Smooth muscle cell of the brain vasculature (primary cell): ENCODE measurements around the gene NDUFS6.

Source experiments
- DNase-seq: peaks from one replicate; pipeline ENCODE4 v3.0.0-alpha.2; 2012; ENCODE audit warnings: low read depth, low spot score

Gene NDUFS6

DNA sequence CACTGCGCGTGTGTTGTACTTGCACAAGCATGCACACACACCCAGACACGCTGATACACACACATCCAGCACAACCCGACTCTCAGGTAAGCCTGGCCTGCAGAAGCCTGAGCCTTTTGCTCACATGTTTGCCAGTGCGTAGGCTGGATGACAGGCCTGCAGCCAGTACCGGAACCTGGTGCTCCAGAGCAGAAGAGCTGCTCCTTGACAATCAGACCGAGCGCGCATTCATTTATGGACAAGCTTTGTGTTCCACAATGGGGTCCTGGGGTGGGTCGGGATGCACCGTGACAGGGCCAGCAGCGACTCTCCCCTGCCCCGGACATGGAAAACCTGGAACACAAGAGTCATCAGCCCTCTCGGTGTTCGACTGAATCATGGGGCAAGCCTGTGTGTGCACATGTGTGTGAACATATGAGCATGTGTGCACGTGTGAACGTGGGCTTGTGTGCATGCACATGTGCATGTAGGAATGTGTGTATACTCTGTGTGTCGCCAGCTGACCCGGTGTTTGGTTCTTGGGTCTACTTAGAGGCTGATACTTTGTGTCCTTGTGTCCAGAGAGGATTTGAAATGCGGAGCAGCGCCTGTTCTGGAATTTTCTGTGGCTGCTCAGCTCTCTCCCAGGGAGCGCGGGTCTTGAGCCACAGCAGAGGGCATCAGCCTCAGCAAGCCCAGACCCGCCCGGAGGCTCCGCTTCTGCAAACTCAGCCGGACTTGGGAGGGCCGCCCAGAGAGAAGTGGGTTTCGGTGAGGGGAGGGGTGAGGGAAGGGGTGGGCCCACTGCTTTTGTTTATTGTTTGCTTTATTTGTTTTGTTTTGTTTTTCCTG is 49.3 kb downstream of the NDUFS6 start:
- DNase-seq: no peak

DNA sequence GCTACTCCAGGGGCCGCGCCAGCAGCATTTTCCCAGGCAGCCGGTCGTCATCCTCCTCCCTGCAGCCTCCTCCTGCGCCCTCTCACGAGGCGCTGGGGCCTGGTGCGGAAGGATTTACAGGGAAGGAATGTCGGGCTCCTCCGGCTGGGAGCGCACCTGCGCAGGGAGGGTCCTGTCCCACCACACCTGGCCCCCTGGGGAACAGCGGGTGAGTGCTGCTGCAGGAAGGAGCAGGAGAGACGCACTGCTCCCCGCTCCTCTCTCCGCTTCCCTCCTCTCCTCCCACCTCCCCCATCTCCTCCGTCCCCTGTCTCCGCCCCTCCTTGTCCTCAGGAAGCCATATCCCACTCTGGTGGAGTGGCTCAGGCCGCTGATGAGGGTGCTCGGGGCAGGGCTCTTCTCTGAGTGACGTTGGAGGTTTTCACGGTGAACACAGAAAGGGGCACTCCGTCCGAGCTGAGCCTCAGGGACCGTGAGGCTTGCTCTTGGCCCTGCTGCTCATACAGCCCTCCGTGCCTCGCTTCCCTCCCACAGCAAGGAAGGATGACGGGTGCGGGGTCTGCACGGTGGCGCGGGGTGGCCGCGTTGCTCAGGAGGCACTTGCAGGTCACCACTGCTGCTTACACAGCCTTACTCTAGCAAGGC is 50.2 kb downstream of the NDUFS6 start:
- no peak for DNase-seq

DNA sequence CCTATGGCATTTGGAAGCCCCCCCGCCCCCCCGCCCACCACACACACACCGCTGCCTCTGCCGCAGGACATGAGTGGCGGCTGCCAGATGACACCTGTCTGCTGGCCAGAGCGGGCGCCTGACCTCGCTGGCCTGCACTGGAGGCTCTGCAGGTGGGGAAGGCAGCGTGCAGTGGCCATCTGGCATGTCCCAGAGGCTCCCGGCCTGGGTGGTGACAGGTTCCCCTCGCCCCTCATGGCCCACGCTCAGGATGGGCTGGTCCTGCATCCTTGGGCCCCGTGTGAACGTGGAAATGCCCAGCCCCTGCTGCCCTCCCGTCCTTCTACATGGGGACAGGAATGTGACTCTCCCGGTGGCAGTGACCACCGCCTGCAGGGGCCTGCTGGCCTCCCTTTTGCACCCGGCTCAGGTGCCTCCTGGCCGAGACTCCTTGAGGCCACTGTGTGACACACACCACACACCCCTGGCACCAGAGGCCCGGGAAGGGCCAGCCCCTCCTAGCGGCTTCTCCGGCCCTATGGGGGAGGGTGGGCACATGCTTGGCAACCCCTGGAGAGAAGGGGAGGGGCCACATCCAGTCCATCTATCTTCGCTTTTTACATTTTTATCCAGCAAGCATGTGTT is 51.2 kb downstream of the NDUFS6 start:
- DNase-seq: no peak

DNA sequence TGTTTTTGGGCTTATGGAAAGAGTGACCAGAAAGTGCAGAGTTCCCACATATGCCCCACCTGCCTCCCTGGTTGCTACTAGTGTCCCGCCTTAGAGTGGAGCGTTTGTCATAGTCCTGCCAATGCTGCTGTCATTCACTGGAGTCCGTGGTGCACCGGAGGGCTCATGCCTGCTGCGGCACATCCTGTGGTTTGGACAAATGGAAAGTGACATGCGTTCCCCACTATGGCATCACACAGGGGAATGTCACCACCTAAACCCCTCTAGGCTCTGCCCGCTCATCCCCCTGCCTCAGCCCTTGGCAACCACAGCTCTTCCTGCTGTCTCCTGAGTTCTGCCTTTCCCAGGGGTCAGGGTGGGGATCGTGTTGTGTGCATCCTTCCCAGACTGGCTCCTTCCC is 52.3 kb downstream of the NDUFS6 start:
- no peak for DNase-seq

DNA sequence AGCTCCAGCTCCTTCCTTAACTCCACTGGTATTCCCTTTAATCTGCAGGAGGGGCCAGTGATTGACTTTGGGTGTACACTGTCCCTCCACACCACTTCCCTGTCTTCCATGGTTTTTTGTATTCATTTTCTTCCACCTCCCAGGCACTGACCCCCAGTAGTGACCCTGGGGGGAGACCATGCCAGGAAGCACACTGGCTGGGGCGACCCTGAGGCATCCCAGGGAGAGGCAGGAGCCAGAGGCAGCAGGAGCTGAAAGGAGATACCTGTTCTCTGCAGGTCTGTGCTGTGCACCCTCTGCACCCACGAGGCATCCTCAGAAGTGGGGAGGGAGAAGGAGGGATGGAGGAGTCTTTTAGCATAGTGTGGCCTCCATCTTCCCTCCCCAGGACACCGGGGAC is 53.9 kb downstream of the NDUFS6 start:
- no peak for DNase-seq

DNA sequence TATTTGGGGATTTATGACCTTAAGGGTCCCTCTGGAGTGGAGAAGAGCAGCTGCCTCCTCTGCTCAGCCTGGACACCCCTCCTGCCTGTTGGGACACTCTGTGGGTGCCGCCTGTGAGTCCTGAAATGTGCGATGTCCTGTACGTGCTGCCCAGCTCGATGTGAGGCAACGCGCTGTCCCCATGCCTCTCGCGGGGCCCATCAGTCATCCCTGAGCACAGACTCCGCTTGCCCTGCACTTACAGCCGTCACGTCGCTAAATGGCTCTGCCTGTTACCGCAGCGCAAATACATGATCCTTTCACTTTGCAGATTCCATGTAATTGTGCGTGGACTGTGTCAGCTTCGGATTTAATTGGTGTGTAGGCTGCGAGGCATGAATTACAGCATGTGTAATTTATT is 54.4 kb downstream of the NDUFS6 start:
- no peak for DNase-seq

DNA sequence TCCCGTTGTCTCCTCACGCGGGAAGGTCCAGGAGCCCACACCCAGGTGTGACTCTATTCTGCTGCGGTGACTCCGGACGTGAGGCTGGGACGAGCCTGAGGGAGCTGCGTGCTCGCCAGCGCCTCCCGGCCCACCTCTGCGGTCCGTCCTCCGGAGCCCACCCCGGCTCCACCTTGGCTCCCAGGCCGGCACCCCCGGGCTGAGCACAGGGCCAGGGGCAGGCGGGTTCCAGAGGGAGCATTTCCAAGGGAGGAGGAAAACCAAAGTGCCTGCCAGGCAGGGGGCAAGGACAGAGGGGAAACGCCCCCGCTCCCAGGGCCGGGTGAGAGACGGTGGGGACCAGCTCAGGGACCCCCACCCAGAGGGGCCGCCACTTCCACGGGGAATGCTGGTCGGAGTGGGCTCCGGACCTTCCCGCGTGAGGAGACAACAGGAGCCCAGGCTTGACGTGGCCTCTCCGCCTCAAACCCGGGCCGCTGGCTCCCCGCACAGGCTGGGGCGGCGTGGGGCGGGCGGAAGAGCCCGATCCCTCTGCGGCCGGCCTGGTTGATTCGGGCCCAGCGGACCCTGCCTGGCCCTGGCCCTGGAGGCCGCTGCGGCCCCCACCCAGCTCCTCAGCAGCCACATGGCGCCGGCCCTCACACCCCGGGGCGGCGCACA is 55.5 kb downstream of the NDUFS6 start:
- no peak for DNase-seq

DNA sequence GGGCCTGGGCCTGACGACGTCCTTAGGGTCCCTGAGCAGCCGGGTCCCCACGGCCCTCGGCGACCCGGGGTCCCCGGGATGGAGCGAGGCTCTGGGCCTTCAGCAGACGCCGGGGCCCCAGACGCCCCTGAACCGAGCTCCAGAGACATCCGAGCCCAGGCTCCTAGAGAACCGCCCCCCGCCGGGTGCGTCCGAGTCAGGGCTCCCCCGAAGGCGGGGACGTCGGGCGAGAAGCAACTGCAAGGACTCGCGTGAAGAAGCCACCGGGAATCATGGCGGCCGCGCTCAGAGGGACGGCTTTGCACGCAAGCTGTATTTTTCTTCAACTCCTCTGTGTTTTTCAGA is 56.0 kb downstream of the NDUFS6 start:
- no peak for DNase-seq

DNA sequence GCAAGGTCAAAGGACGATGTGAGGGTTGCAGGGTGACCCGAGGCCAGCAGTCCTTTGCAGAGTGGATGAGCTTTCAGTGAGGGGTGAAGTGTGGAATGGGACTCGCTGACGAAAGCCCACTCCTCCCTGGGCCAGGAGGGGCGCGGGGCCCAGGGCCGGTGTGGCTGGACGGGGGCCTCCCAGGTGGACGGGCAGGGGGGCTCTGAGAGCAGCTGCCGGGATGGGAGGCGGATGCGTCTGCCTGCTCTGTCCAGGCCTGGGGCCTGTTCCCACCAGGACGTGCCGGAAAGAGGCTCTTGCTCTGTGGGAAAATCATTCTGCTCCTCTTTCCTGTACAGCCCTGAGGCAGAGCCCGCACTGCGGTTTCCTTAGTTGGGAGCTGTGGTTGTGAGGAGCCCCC is 57.2 kb downstream of the NDUFS6 start:
- no peak for DNase-seq

DNA sequence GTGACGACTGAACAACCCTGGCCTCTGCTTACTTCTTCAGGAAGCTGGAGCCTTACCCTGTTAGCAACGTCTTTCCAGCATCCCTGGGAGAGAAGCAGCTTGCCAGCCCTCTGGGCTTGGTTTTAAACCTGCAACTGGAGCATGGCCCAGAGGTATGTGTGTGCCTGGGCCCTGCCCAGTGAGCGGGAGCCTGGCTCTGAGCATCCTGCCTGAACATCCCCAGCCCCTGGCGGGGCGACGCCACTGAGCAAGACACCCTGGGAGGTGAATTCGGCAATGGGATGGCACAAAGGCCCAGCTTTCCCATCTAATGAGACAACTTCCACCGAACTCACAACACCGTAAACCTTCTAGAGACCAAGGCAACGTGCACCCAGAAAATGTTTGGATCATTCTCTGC is 57.9 kb downstream of the NDUFS6 start:
- DNase-seq: no peak

DNA sequence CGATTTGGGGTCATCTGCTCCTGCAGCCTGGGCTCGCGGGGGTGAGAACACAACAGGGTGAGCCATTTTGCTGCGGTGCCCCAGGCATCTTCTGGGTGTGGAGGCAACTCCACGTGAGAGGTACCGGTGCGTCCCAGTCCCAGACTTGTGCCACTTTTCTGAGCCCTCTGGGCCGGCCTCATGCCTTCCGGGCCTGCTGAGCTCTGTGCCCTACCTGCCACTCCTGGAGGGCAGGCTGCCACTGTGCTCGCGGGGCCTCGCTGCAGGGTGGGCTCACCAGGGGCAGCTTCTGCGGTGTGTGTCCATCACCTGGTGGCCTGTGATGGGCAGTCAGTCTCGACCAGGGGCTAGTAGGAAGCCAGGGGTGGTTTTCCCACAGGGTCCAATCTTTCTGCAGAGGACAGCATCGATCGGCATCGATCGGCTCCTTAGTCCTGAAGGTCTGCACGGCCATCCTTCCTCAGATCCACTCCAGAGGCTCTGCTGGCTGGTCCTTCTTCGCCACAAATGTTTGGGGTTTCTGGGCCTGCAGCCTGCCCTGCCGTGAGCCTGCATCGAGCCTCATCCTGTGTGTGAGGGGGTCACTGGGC is 58.9 kb downstream of the NDUFS6 start:
- no peak for DNase-seq

DNA sequence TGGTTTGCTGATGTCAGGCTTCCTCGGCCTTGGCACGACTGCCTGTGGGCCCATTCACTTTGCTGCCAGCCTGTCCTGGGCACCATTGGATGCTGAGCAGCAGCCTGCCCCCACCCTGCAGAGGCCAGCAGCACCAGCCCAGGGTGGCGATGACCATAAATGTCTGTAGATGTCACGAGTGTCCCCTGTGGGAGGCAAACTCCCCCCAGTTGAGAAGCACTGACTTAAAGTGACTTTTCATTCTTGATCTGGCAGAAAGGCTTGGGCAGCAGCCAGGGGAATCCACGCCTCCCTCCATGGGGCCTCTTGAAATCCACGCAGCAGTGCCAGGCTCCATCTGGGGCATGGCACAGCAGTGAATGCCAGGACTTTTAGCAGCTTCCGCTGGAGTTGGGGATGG is 59.7 kb downstream of the NDUFS6 start:
- no peak for DNase-seq

DNA sequence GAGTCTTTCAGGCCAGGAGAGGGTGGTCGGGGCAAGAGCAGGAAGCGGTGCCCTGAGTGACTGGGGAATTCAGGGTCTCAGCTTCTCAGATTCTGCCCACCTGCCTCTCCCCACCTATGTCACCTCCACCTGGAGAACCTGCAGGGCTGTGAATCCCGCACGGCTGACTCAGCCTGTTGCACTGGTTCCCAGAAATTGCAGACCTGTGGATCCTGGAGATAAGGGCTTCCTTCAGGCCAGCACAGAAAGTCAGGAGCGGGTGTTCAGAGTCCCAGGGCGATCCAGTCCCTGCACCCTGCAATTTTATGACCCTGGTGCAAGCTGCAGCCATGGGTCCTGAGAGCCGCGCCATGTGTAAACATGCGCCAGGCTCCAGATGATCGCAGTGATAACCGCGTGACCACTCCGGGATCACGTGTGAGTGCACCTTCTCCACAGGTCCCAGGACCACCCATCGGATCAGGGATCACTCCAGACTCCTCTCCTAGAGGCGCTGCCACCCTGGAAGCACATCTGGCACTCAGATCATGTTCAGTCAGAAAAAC is 63.8 kb downstream of the NDUFS6 start:
- DNase-seq: no peak

DNA sequence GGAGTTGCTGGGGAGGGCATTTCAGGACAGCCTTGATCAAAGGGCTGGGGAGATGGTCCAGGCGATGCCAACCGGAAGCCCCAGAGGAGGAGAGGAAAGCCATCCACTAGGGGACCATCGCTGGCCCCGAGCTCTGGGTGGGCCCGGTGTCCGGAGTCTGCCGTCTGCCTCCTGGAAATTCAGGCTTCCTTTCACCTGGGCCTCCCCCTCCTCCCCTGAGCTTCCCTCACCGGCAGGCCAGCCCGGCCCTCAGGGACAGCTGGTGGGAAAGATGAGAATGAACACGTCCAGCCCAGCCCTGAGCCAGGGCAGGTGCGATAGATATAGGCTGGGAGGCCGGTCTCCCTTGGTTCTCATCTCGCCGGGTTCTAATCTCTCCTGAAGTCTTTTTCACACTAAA is 64.3 kb downstream of the NDUFS6 start:
- DNase-seq: no peak
